ENCODE measurements around the gene PHC2.

The PHC2 gene

GRCh38 chr1:33368431-33368830 lies 62.5 kb downstream of the PHC2 start:
- H3K27ac ChIP-seq (ENCODE audit: low read length): no peak overlapping the region
- no peaks in the 10 kb centered on the region for H3K27me3 ChIP-seq (ENCODE audit: control insufficient read depth in 1 of 2, insufficient read depth in 2 of 2, low read length in 2 of 2)
- H3K9ac ChIP-seq (ENCODE audit: low read length in 2 of 2): no peak overlapping the region
- peaks cover 53% of the 10 kb centered on the region for H3K4me1 ChIP-seq (ENCODE audit: control insufficient read depth, insufficient read depth, low read length)
- H3K36me3 ChIP-seq (ENCODE audit: control insufficient read depth in 2 of 2, insufficient read depth in 2 of 2, low read length in 2 of 2): peaks cover 10 to 13% of the 10 kb centered on the region in 2 donors
- no peaks in the 10 kb centered on the region for H3K9me3 ChIP-seq (ENCODE audit: control insufficient read depth in 2 of 2, low read length in 2 of 2)
- H3K4me3 ChIP-seq (ENCODE audit: low read length in 2 of 2): no peak overlapping the region

- peaks cover 60% of the 10 kb centered on the region for H3K4me1 ChIP-seq (ENCODE audit: control insufficient read depth, insufficient read depth, low read length)
- H3K9ac ChIP-seq (ENCODE audit: low read length in 2 of 2): peak overlapping the region; percentile 13 to 23
- peak overlapping the region; percentile 77 for H3K27ac ChIP-seq (ENCODE audit: low read length)
Measured at GRCh38 chr1:33367485-33368405, 63.1 kb downstream of the PHC2 start.

GRCh38 chr1:33366762-33367484 lies 64.0 kb downstream of the PHC2 start:
- Histone ChIP-seq H3K27ac (ENCODE audit: low read length) (peak overlapping the region; percentile 77), H3K4me3 (ENCODE audit: low read length in 2 of 2) (peak overlapping the region; percentile 14 to 29), H3K9me3 (ENCODE audit: control insufficient read depth in 2 of 2, low read length in 2 of 2) (no peaks in the 10 kb centered on the region), H3K36me3 (ENCODE audit: control insufficient read depth in 2 of 2, insufficient read depth in 2 of 2, low read length in 2 of 2) (peaks cover 6 to 10% of the 10 kb centered on the region in 2 donors), H3K9ac (ENCODE audit: low read length in 2 of 2) (peak overlapping the region; percentile 13 to 23), H3K27me3 (ENCODE audit: control insufficient read depth in 1 of 2, insufficient read depth in 2 of 2, low read length in 2 of 2) (no peaks in the 10 kb centered on the region), H3K4me1 (ENCODE audit: control insufficient read depth, insufficient read depth, low read length) (peaks cover 66% of the 10 kb centered on the region)

More at GRCh38 chr1:33367485-33368405, 63.1 kb downstream of the PHC2 start:
- H3K4me3 ChIP-seq (ENCODE audit: low read length in 2 of 2): peak overlapping the region in 1 of 2 donors; percentile 14
- peaks cover 10 to 13% of the 10 kb centered on the region in 2 donors for H3K36me3 ChIP-seq (ENCODE audit: control insufficient read depth in 2 of 2, insufficient read depth in 2 of 2, low read length in 2 of 2)
- no peaks in the 10 kb centered on the region for H3K27me3 ChIP-seq (ENCODE audit: control insufficient read depth in 1 of 2, insufficient read depth in 2 of 2, low read length in 2 of 2)
- H3K9me3 ChIP-seq (ENCODE audit: control insufficient read depth in 2 of 2, low read length in 2 of 2): no peaks in the 10 kb centered on the region

- Histone ChIP-seq H3K4me3 (ENCODE audit: low read length in 2 of 2) (no peak overlapping the region), H3K9ac (ENCODE audit: low read length in 2 of 2) (peak overlapping the region; percentile 5 to 64), H3K27me3 (ENCODE audit: control insufficient read depth in 1 of 2, insufficient read depth in 2 of 2, low read length in 2 of 2) (no peaks in the 10 kb centered on the region), H3K27ac (ENCODE audit: low read length) (peak overlapping the region; percentile 77), H3K9me3 (ENCODE audit: control insufficient read depth in 2 of 2, low read length in 2 of 2) (no peaks in the 10 kb centered on the region), H3K4me1 (ENCODE audit: control insufficient read depth, insufficient read depth, low read length) (peaks cover 64% of the 10 kb centered on the region), H3K36me3 (ENCODE audit: control insufficient read depth in 2 of 2, insufficient read depth in 2 of 2, low read length in 2 of 2) (peaks cover 5 to 12% of the 10 kb centered on the region in 2 donors)
Measured at GRCh38 chr1:33365560-33365997, 65.3 kb downstream of the PHC2 start.

GRCh38 chr1:33364565-33364918 lies 66.4 kb downstream of the PHC2 start:
- Histone ChIP-seq H3K36me3 (ENCODE audit: control insufficient read depth in 2 of 2, insufficient read depth in 2 of 2, low read length in 2 of 2) (peaks cover 5 to 9% of the 10 kb centered on the region in 2 donors), H3K27ac (ENCODE audit: low read length) (peak overlapping the region; percentile 77), H3K9ac (ENCODE audit: low read length in 2 of 2) (peak overlapping the region; percentile 21 to 46), H3K27me3 (ENCODE audit: control insufficient read depth in 1 of 2, insufficient read depth in 2 of 2, low read length in 2 of 2) (no peaks in the 10 kb centered on the region), H3K9me3 (ENCODE audit: control insufficient read depth in 2 of 2, low read length in 2 of 2) (no peaks in the 10 kb centered on the region), H3K4me1 (ENCODE audit: control insufficient read depth, insufficient read depth, low read length) (peaks cover 63% of the 10 kb centered on the region), H3K4me3 (ENCODE audit: low read length in 2 of 2) (no peak overlapping the region)

- Histone ChIP-seq H3K27ac (ENCODE audit: low read length) (peak overlapping the region; percentile 77), H3K4me1 (ENCODE audit: control insufficient read depth, insufficient read depth, low read length) (peaks cover 63% of the 10 kb centered on the region), H3K27me3 (ENCODE audit: control insufficient read depth in 1 of 2, insufficient read depth in 2 of 2, low read length in 2 of 2) (no peaks in the 10 kb centered on the region), H3K9me3 (ENCODE audit: control insufficient read depth in 2 of 2, low read length in 2 of 2) (no peaks in the 10 kb centered on the region), H3K9ac (ENCODE audit: low read length in 2 of 2) (peak overlapping the region; percentile 10 to 47), H3K36me3 (ENCODE audit: control insufficient read depth in 2 of 2, insufficient read depth in 2 of 2, low read length in 2 of 2) (peaks cover 0 to 2% of the 10 kb centered on the region in 2 donors), H3K4me3 (ENCODE audit: low read length in 2 of 2) (peak overlapping the region in 1 of 2 donors; percentile 47)
Measured at GRCh38 chr1:33363470-33363861, 67.4 kb downstream of the PHC2 start.

GRCh38 chr1:33363021-33363420 lies 67.9 kb downstream of the PHC2 start:
- Histone ChIP-seq H3K4me1 (ENCODE audit: control insufficient read depth, insufficient read depth, low read length) (peaks cover 60% of the 10 kb centered on the region), H3K36me3 (ENCODE audit: control insufficient read depth in 2 of 2, insufficient read depth in 2 of 2, low read length in 2 of 2) (peaks cover 0 to 2% of the 10 kb centered on the region in 2 donors), H3K9ac (ENCODE audit: low read length in 2 of 2) (no peak overlapping the region), H3K4me3 (ENCODE audit: low read length in 2 of 2) (peak overlapping the region in 1 of 2 donors; percentile 47), H3K27me3 (ENCODE audit: control insufficient read depth in 1 of 2, insufficient read depth in 2 of 2, low read length in 2 of 2) (no peaks in the 10 kb centered on the region), H3K27ac (ENCODE audit: low read length) (peak overlapping the region; percentile 77), H3K9me3 (ENCODE audit: control insufficient read depth in 2 of 2, low read length in 2 of 2) (no peaks in the 10 kb centered on the region)

- no peaks in the 10 kb centered on the region for H3K27me3 ChIP-seq (ENCODE audit: control insufficient read depth in 1 of 2, insufficient read depth in 2 of 2, low read length in 2 of 2)
- peak overlapping the region; percentile 18 for H3K27ac ChIP-seq (ENCODE audit: low read length)
- peaks cover 47% of the 10 kb centered on the region for H3K4me1 ChIP-seq (ENCODE audit: control insufficient read depth, insufficient read depth, low read length)
- no peaks in the 10 kb centered on the region for H3K9me3 ChIP-seq (ENCODE audit: control insufficient read depth in 2 of 2, low read length in 2 of 2)
- peaks cover 7 to 10% of the 10 kb centered on the region in 2 donors for H3K36me3 ChIP-seq (ENCODE audit: control insufficient read depth in 2 of 2, insufficient read depth in 2 of 2, low read length in 2 of 2)
- no peak overlapping the region for H3K9ac ChIP-seq (ENCODE audit: low read length in 2 of 2)
- no peak overlapping the region for H3K4me3 ChIP-seq (ENCODE audit: low read length in 2 of 2)
Measured at GRCh38 chr1:33361532-33362235, 69.2 kb downstream of the PHC2 start.

GRCh38 chr1:33360367-33360766 lies 70.5 kb downstream of the PHC2 start:
- H3K9me3 ChIP-seq (ENCODE audit: control insufficient read depth in 2 of 2, low read length in 2 of 2): no peaks in the 10 kb centered on the region
- peaks cover 7 to 10% of the 10 kb centered on the region in 2 donors for H3K36me3 ChIP-seq (ENCODE audit: control insufficient read depth in 2 of 2, insufficient read depth in 2 of 2, low read length in 2 of 2)
- no peak overlapping the region for H3K4me3 ChIP-seq (ENCODE audit: low read length in 2 of 2)
- peaks cover 35% of the 10 kb centered on the region for H3K4me1 ChIP-seq (ENCODE audit: control insufficient read depth, insufficient read depth, low read length)
- H3K27me3 ChIP-seq (ENCODE audit: control insufficient read depth in 1 of 2, insufficient read depth in 2 of 2, low read length in 2 of 2): no peaks in the 10 kb centered on the region
- H3K9ac ChIP-seq (ENCODE audit: low read length in 2 of 2): no peak overlapping the region
- no peak overlapping the region for H3K27ac ChIP-seq (ENCODE audit: low read length)

GRCh38 chr1:33359931-33360330 lies 71.0 kb downstream of the PHC2 start:
- H3K9me3 ChIP-seq (ENCODE audit: control insufficient read depth in 2 of 2, low read length in 2 of 2): no peaks in the 10 kb centered on the region
- no peak overlapping the region for H3K9ac ChIP-seq (ENCODE audit: low read length in 2 of 2)
- peaks cover 31% of the 10 kb centered on the region for H3K4me1 ChIP-seq (ENCODE audit: control insufficient read depth, insufficient read depth, low read length)
- H3K36me3 ChIP-seq (ENCODE audit: control insufficient read depth in 2 of 2, insufficient read depth in 2 of 2, low read length in 2 of 2): peaks cover 7 to 10% of the 10 kb centered on the region in 2 donors
- H3K27ac ChIP-seq (ENCODE audit: low read length): no peak overlapping the region
- no peaks in the 10 kb centered on the region for H3K27me3 ChIP-seq (ENCODE audit: control insufficient read depth in 1 of 2, insufficient read depth in 2 of 2, low read length in 2 of 2)
- H3K4me3 ChIP-seq (ENCODE audit: low read length in 2 of 2): no peak overlapping the region

Measured in stomach smooth muscle (tissue), 2 donors.